Esophagus muscularis mucosa (tissue), 3 donors: ENCODE results near the gene RNF175.

Experiments used
- CTCF ChIP-seq, 3 experiments: fragments of 200-600 bp in 2 of 3; fragments of 450-650 bp in 1 of 3; sonication (generic) in 2 of 3; IDR thresholded peaks; one replicate each; pipeline ENCODE4 v1.5.1; 2017 to 2019; ENCODE audit warnings: antibody characterized with exemption in 3 of 3, mild to moderate bottlenecking in 2 of 3, moderate library complexity in 1 of 3
- EP300 ChIP-seq: sonication (generic); formaldehyde crosslinking; IDR thresholded peaks from one replicate; pipeline ENCODE4 v1.6.1; 2017; ENCODE audit warnings: antibody characterized with exemption

GRCh38 chr4:153790962-153791551, 31.2 kb upstream of the RNF175 start:
- TF ChIP-seq CTCF (IDR thresholded peaks at IDR 0.05), result peak in 1 of 3 experiments; percentile 41
- TF ChIP-seq EP300, result no peak
